SK-N-SH (cell line): ENCODE results near the gene MEPCE. TPM values are rescaled to one million over a fixed set of nuclear protein-coding genes. Genes with fewer than 3 reads are reported as not detected.

Experiments used
- CTCF ChIA-PET: fragments of 300-600, 350-600 bp; formaldehyde crosslinking; extraction: SDS; loops from one replicate; lab custom pipeline; 2021; lab: Yijun Ruan, JAX
- POLR2A ChIA-PET: fragments of 350-600 bp; sonication (Branson Sonifier 250); formaldehyde crosslinking; extraction: SDS; loops from one replicate; lab custom pipeline; 2020; ENCODE audit warnings: antibody characterized with exemption, inconsistent platforms; lab: Yijun Ruan, JAX
- DNase-seq: peaks from one replicate; pipeline ENCODE4 v3.0.0; 2012
- H2AFZ ChIP-seq: fragments of 200-600 bp; sonication (generic); 2 replicates; pipeline ENCODE4 v1.8.1; 2016; ENCODE audit warnings: antibody characterized with exemption, mild to moderate bottlenecking, low read depth
- H3F3A ChIP-seq: fragments of 200-600 bp; sonication (generic); replicated peaks from 2 replicates; pipeline ENCODE3; 2016; ENCODE audit warnings: antibody characterized with exemption, mild to moderate bottlenecking; ENCODE audit not compliant: insufficient read depth
- H3K27ac ChIP-seq, 2 experiments: fragments of 200-500 bp in 1 of 2; fragments of 200-600 bp in 1 of 2; sonication (Bioruptor generic) in 1 of 2; sonication (generic), shearing (Covaris generic) in 1 of 2; 2 replicates each; pipeline versions ENCODE4 v1.5.1 to v1.6.1; 2014 to 2016; ENCODE audit warnings: low read depth in 2 of 2, inconsistent platforms in 1 of 2, low read length in 1 of 2, mild to moderate bottlenecking in 1 of 2, mixed read lengths in 1 of 2
- H3K27me3 ChIP-seq: fragments of 200-600 bp; sonication (generic), shearing (Covaris generic); 2 replicates; pipeline ENCODE4 v1.6.1; 2016; ENCODE audit warnings: mixed run types; ENCODE audit not compliant: insufficient read depth
- H3K36me3 ChIP-seq, 2 experiments: fragments of 200-500 bp in 1 of 2; fragments of 200-600 bp in 1 of 2; sonication (Bioruptor generic) in 1 of 2; sonication (generic) in 1 of 2; replicated peaks in 1 of 2; 2 replicates each; pipeline versions ENCODE3 to v1.5.1; 2014 to 2016; ENCODE audit warnings: low read length in 1 of 2, mild to moderate bottlenecking in 1 of 2; ENCODE audit not compliant: insufficient read depth in 2 of 2, control insufficient read depth in 1 of 2
- H3K4me1 ChIP-seq, 2 experiments: fragments of 200-500 bp in 1 of 2; fragments of 200-600 bp in 1 of 2; sonication (Bioruptor generic) in 1 of 2; sonication (generic), shearing (Covaris generic) in 1 of 2; 2 replicates each; pipeline versions ENCODE4 v1.5.1 to v1.6.1; 2014 to 2016; ENCODE audit warnings: low read depth in 1 of 2, low read length in 1 of 2, mixed run types in 1 of 2; ENCODE audit not compliant: insufficient read depth in 2 of 2, control insufficient read depth in 1 of 2
- H3K4me2 ChIP-seq: fragments of 200-600 bp; sonication (generic), shearing (Covaris generic); 2 replicates; pipeline ENCODE4 v1.6.1; 2017; ENCODE audit warnings: mixed run types
- H3K4me3 ChIP-seq, 2 experiments: fragments of 200-500 bp in 1 of 2; fragments of 200-600 bp in 1 of 2; sonication (Bioruptor generic) in 1 of 2; sonication (generic), shearing (Covaris generic) in 1 of 2; 2 replicates each; pipeline versions ENCODE4 v1.5.1 to v1.8.1; 2014 to 2016; ENCODE audit warnings: low read depth in 2 of 2, inconsistent platforms in 1 of 2, low read length in 1 of 2, mild to moderate bottlenecking in 1 of 2, mixed read lengths in 1 of 2, moderate library complexity in 1 of 2
- H3K79me2 ChIP-seq: fragments of 200-600 bp; sonication (generic); 2 replicates; pipeline ENCODE4 v1.8.1; 2017; ENCODE audit warnings: mild to moderate bottlenecking; ENCODE audit not compliant: insufficient read depth
- H3K9ac ChIP-seq: fragments of 200-600 bp; sonication (generic); 2 replicates; pipeline ENCODE4 v1.6.1; 2017; ENCODE audit warnings: mixed run types
- H3K9me2 ChIP-seq: fragments of 200-600 bp; sonication (generic); 2 replicates; pipeline ENCODE4 v1.6.1; 2017; ENCODE audit warnings: mixed run types
- H3K9me3 ChIP-seq: fragments of 200-600 bp; sonication (generic); 2 replicates; pipeline ENCODE4 v1.6.1; 2017; ENCODE audit warnings: mixed run types, mild to moderate bottlenecking, moderate library complexity
- H4K20me1 ChIP-seq: fragments of 200-600 bp; sonication (generic); 2 replicates; pipeline ENCODE4 v1.6.1; 2017; ENCODE audit warnings: mild to moderate bottlenecking, mixed run types; ENCODE audit not compliant: insufficient read depth
- CHD2 ChIP-seq: fragments of 150-350 bp; IDR thresholded peaks from 2 replicates; pipeline ENCODE4 v1.6.1; 2018; ENCODE audit warnings: low read length; ENCODE audit not compliant: partially characterized antibody
- MEF2A ChIP-seq: IDR thresholded peaks from 2 replicates; pipeline ENCODE4 v1.4.0; 2012; ENCODE audit warnings: low read depth, borderline replicate concordance
- NRF1 ChIP-seq: IDR thresholded peaks from 2 replicates; pipeline ENCODE4 v1.6.1; 2012; ENCODE audit warnings: low read depth, mild to moderate bottlenecking, low read length
- RCOR1 ChIP-seq: fragments of 150-350 bp; IDR thresholded peaks from 2 replicates; pipeline ENCODE4 v1.6.1; 2017; ENCODE audit warnings: antibody characterized with exemption, low read length
- RFX5 ChIP-seq: IDR thresholded peaks from 2 replicates; pipeline ENCODE4 v1.6.1; 2012; ENCODE audit warnings: mild to moderate bottlenecking, improper control_type of control experiment, low read length
- SIN3A ChIP-seq: IDR thresholded peaks from 2 replicates; pipeline ENCODE4 v1.6.1; 2012; ENCODE audit warnings: low read depth, mild to moderate bottlenecking, low read length, moderate library complexity, borderline replicate concordance
- TAF1 ChIP-seq: IDR thresholded peaks from 2 replicates; pipeline ENCODE4 v1.6.1; 2012; ENCODE audit warnings: low read depth, mild to moderate bottlenecking, low read length, moderate library complexity, borderline replicate concordance
- TCF12 ChIP-seq: IDR thresholded peaks from 2 replicates; pipeline ENCODE4 v1.4.0; 2012
- WGBS: methylation state at CpG from one replicate; pipeline ENCODE4 v1.1.6; 2017; ENCODE audit warnings: low lambda C conversion rate; 5-methylcytosine and 5-hydroxymethylcytosine counted together
- polyA plus RNA-seq, 3 experiments: library from polyadenylated mRNA; depleted of rRNA; stranded (reverse); fragments of >200 nt; gene quantifications; 2 replicates each; pipeline ENCODE4 v1.2.3, GENCODE V29; 2012
- TF ChIP-seq, protein P1 (sequence below): IDR thresholded peaks from 2 replicates; pipeline ENCODE4; 2012
- TF ChIP-seq, protein P2 (sequence below): IDR thresholded peaks from 2 replicates; pipeline ENCODE4 v1.4.0; 2012; ENCODE audit warnings: low read depth

Gene MEPCE
- polyA plus RNA-seq, 1 of the 3 experiments (the other 2 are of a cell fraction), result 20.2 TPM

DNA sequence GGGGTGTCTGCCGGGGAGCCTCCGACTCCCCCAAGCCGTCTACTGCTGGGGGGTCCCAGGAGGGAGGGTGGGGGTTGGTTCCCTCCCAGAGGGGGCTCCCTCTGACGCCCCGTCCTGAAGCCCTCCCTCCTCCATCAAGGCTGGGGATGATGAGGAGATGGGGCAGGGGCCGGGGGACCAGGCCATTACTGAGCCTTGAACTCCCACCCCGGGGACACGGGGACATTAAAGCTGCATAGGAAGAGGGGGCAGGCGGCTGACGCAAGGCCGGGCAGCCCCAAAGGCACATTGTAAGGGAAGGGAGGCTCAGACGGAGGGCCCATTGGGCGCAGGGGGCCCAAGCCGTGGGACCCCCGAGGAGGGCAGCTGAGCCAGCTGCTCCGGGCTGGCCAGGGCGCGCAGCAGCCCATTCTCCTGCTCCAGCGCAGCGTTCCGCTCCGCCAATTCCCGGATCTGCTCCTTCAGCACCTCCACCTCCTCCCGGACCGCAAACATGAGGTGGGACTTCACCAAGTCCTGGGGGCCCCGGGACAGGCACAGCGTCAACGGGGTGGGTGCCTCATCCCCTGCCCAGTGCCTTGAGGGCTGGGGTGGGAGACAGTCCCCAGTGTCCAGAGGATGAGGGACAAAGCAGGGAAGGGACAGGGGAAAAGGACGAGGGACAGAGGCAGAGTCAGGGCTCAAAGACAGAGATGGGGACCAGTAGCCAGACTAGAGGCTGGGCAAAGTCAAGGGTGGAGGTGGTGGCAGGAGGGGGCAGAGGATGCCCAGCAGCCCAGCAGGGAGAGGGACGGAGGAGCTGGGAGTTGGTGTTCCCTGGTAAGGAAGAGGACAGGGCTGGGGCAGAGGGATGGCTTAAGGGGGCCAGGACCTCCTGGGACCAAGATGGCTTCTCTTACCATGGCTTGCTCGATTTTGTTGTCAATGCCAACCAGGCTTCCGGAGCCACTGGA lies 37.3 kb downstream of the MEPCE start (continued):
- TF ChIP-seq, protein P1, sequence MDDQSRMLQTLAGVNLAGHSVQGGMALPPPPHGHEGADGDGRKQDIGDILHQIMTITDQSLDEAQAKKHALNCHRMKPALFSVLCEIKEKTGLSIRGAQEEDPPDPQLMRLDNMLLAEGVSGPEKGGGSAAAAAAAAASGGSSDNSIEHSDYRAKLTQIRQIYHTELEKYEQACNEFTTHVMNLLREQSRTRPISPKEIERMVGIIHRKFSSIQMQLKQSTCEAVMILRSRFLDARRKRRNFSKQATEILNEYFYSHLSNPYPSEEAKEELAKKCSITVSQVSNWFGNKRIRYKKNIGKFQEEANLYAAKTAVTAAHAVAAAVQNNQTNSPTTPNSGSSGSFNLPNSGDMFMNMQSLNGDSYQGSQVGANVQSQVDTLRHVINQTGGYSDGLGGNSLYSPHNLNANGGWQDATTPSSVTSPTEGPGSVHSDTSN, result no peak
- TF ChIP-seq SIN3A, result no peak
- TF ChIP-seq TAF1, result no peak
- TF ChIP-seq, protein P2, sequence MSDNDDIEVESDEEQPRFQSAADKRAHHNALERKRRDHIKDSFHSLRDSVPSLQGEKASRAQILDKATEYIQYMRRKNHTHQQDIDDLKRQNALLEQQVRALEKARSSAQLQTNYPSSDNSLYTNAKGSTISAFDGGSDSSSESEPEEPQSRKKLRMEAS, result no peak
- no peak for TF ChIP-seq RFX5
- TF ChIP-seq, all 33 proteins: peak for 0

DNA sequence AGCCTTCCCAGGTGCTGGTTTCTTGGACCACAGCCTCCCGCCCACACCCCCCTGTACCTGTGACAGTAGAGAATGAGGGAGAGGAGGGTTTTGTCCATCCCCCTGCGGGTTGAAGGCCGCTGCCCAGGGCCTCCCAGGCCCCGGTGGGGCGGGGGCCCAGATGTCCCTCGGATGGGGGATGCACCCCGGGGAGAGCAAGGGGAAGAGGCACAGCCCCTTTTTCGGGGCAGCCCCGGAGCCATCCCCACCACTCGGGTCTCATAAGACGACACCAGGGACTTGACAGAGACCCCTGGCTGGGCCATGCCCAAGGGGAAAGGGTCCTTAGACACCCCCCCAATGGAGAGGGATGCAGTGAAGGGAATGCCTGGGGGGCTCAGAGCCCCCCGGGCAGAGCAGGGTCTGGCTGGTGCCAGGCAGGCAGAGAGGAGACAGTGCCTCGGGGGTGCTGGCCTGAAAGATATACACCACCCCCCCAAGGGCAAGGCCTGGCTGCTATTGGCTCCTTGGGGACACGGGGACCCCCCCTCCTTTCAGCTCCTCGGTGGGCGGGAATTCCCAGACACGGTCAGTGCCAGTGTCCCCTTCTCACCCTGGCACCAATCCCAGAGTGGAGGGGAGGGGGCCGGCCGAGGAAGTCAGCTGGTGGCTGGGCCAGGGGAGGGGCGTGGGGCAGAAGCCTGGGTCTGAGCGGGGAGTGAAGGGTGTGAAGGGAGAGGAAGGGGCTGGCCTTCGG lies 38.2 kb downstream of the MEPCE start:
- TF ChIP-seq MEF2A (no peak), RCOR1 (no peak), RFX5 (no peak), TCF12 (no peak), NRF1 (no peak), CHD2 (peak; percentile 22)
- peak; percentile 82 for DNase-seq
- peaks cover 16% of the 10 kb centered on the region for H3F3A ChIP-seq
- H3K27ac ChIP-seq, result no peak overlapping the region; a peak in 1 of 4 replicates
- 67% methylated on average over 20 of the region's 22 CpGs for WGBS
- H3K9ac ChIP-seq, result no peak overlapping the region
- no peak overlapping the region for H3K4me3 ChIP-seq
- CTCF ChIA-PET, result interaction anchor here (1.0 to 11.9 kb wide), 17 partner anchors 7 to 258 kb away, joined by 3 to 398 read pairs (median 12); partner anchors contain the start of genes AGFG2, NYAP1 and TSC22D4
- POLR2A ChIA-PET, result interaction anchor here (2.6 kb wide), 1 partner anchor 11 kb away, joined by 10 read pairs; the partner anchor contains the start of gene TSC22D4
- no peaks in the 10 kb centered on the region for H3K9me3 ChIP-seq
- no peak overlapping the region for H3K4me2 ChIP-seq
- H3K27me3 ChIP-seq, result no peaks in the 10 kb centered on the region
- no peaks in the 10 kb centered on the region for H3K9me2 ChIP-seq
- H2AFZ ChIP-seq, result no peak overlapping the region
- peaks cover 3 to 15% of the 10 kb centered on the region in 2 experiments; a peak in 3 of 4 replicates for H3K4me1 ChIP-seq
- peaks cover 0 to 4% of the 10 kb centered on the region in 2 experiments for H3K36me3 ChIP-seq
- H3K79me2 ChIP-seq, result no peaks in the 10 kb centered on the region
- H4K20me1 ChIP-seq, result no peaks in the 10 kb centered on the region
